Suprapubic skin (tissue), 4 donors: ENCODE results near the gene PMP22.
A peak's percentile ranks its signal among the peaks of the same experiment; 100 is the strongest.

ENCODE experiments used
- EP300 ChIP-seq: sonication (generic); formaldehyde crosslinking; IDR thresholded peaks from one replicate; pipeline ENCODE4 v1.6.1; 2017; ENCODE audit warnings: antibody characterized with exemption
- POLR2A ChIP-seq, 2 donors: fragments of 450-650 bp; IDR thresholded peaks; one replicate each; pipeline ENCODE4 v1.6.1; 2017; ENCODE audit warnings: antibody characterized with exemption in 2 of 2, mild to moderate bottlenecking in 2 of 2, moderate library complexity in 2 of 2
- POLR2AphosphoS5 ChIP-seq, 3 donors: sonication (generic); formaldehyde crosslinking; IDR thresholded peaks; one replicate each; pipeline ENCODE4 v1.6.1; 2017; ENCODE audit warnings: antibody characterized with exemption in 3 of 3
- TF ChIP-seq, protein P1 (sequence below), 2 donors: fragments of 200-600 bp in 1 of 2; fragments of 450-650 bp in 1 of 2; sonication (generic) in 1 of 2; IDR thresholded peaks; one replicate each; pipeline ENCODE4 v1.5.1; 2016 to 2019; ENCODE audit warnings: antibody characterized with exemption in 2 of 2, mild to moderate bottlenecking in 1 of 2, moderate library complexity in 1 of 2

- TF ChIP-seq POLR2A (IDR thresholded peaks at IDR 0.05) (no peak), POLR2AphosphoS5 (IDR thresholded peaks at IDR 0.05) (peak in 2 of 3 donors; percentile 46 to 47), EP300 (no peak)
- TF ChIP-seq, protein P1, sequence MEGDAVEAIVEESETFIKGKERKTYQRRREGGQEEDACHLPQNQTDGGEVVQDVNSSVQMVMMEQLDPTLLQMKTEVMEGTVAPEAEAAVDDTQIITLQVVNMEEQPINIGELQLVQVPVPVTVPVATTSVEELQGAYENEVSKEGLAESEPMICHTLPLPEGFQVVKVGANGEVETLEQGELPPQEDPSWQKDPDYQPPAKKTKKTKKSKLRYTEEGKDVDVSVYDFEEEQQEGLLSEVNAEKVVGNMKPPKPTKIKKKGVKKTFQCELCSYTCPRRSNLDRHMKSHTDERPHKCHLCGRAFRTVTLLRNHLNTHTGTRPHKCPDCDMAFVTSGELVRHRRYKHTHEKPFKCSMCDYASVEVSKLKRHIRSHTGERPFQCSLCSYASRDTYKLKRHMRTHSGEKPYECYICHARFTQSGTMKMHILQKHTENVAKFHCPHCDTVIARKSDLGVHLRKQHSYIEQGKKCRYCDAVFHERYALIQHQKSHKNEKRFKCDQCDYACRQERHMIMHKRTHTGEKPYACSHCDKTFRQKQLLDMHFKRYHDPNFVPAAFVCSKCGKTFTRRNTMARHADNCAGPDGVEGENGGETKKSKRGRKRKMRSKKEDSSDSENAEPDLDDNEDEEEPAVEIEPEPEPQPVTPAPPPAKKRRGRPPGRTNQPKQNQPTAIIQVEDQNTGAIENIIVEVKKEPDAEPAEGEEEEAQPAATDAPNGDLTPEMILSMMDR (IDR thresholded peaks at IDR 0.05) = peak; percentile 38 to 81
These were observed 7.8 kb downstream of the PMP22 start for GRCh38 chr17:15257258-15257788.
